ENCODE data around the gene HSD17B13. TPM values are rescaled to one million over a fixed set of nuclear protein-coding genes. Genes with fewer than 3 reads are reported as not detected.

HSD17B13 gene
- total and polyA plus RNA-seq, 2 of the 13 experiments (the other 11 are each of a cell fraction or from before 2014, with no cell fraction given): 0.04 to 0.15 TPM

DNA sequence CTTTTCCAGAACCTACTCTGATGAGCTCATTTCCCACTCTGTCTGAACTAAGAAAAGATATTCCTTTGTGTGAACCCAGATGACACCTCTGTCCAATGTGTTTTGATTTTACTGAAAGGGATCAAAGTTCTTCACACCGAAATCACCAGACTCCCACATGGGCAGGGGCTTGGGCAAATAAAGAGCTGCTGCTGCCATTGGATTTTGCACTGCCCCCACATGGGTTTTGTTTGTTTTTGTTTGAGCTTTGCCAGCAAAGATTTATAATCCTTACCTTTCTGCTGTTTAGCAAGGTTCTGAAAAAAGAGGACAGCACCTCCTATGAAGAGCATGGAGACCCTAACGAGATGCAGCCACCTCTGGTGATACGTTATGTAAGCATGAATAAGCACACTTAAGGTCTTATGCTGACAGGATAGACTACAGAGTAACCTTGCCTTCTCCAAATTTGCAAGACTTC, 44.3 kb downstream of the HSD17B13 start (continued):
- TF ChIP-seq, protein P1, sequence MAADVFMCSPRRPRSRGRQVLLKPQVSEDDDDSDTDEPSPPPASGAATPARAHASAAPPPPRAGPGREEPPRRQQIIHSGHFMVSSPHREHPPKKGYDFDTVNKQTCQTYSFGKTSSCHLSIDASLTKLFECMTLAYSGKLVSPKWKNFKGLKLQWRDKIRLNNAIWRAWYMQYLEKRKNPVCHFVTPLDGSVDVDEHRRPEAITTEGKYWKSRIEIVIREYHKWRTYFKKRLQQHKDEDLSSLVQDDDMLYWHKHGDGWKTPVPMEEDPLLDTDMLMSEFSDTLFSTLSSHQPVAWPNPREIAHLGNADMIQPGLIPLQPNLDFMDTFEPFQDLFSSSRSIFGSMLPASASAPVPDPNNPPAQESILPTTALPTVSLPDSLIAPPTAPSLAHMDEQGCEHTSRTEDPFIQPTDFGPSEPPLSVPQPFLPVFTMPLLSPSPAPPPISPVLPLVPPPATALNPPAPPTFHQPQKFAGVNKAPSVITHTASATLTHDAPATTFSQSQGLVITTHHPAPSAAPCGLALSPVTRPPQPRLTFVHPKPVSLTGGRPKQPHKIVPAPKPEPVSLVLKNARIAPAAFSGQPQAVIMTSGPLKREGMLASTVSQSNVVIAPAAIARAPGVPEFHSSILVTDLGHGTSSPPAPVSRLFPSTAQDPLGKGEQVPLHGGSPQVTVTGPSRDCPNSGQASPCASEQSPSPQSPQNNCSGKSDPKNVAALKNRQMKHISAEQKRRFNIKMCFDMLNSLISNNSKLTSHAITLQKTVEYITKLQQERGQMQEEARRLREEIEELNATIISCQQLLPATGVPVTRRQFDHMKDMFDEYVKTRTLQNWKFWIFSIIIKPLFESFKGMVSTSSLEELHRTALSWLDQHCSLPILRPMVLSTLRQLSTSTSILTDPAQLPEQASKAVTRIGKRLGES (CRISPR knock-in tag; IDR thresholded peaks at IDR 0.05; ENCODE audit: borderline replicate concordance): peak; percentile 97
- no peak for TF ChIP-seq ZNF10 (CRISPR knock-in tag; IDR thresholded peaks at IDR 0.05; ENCODE audit: borderline replicate concordance, low read depth)
- 0 out of 2 replicates have a peak, but pooled peaks have one; percentile 41 for TF ChIP-seq GATAD1 (CRISPR knock-in tag; IDR thresholded peaks at IDR 0.05)
- TF ChIP-seq, protein P2, sequence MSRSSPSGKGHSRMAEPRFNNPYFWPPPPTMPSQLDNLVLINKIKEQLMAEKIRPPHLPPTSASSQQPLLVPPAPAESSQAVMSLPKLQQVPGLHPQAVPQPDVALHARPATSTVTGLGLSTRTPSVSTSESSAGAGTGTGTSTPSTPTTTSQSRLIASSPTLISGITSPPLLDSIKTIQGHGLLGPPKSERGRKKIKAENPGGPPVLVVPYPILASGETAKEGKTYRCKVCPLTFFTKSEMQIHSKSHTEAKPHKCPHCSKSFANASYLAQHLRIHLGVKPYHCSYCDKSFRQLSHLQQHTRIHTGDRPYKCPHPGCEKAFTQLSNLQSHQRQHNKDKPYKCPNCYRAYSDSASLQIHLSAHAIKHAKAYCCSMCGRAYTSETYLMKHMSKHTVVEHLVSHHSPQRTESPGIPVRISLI (CRISPR knock-in tag; IDR thresholded peaks at IDR 0.05; ENCODE audit: borderline replicate concordance): peak; percentile 84
- TF ChIP-seq ZNF510 (CRISPR knock-in tag; IDR thresholded peaks at IDR 0.05; ENCODE audit: low read depth): no peak
- peak; percentile 59; the same call in 1 of the 2 replicates for TF ChIP-seq ZNF580 (CRISPR knock-in tag; IDR thresholded peaks at IDR 0.05; ENCODE audit: borderline replicate concordance, low read depth)
- TF ChIP-seq RARA (CRISPR knock-in tag; IDR thresholded peaks at IDR 0.05): peak; percentile 84
- TF ChIP-seq ZNF747 (CRISPR knock-in tag; IDR thresholded peaks at IDR 0.05; ENCODE audit: borderline replicate concordance): no peak
- TF ChIP-seq JUN (CRISPR knock-in tag; IDR thresholded peaks at IDR 0.05): peak; percentile 68; the same call in 1 of the 2 replicates
- TF ChIP-seq ZNF160 (CRISPR knock-in tag; IDR thresholded peaks at IDR 0.05): 0 out of 2 replicates have a peak, but pooled peaks have one; percentile 50
- TF ChIP-seq SIX1 (CRISPR knock-in tag; IDR thresholded peaks at IDR 0.05; ENCODE audit: borderline replicate concordance): peak; percentile 80; the same call in 1 of the 2 replicates
- peak; percentile 66; the same call in 1 of the 2 replicates for TF ChIP-seq ZBTB43 (CRISPR knock-in tag; conservative IDR thresholded peaks at IDR 0.05)
- TF ChIP-seq NFE2L1 (CRISPR knock-in tag; IDR thresholded peaks at IDR 0.05; ENCODE audit: borderline replicate concordance): no peak
- TF ChIP-seq, protein P3, sequence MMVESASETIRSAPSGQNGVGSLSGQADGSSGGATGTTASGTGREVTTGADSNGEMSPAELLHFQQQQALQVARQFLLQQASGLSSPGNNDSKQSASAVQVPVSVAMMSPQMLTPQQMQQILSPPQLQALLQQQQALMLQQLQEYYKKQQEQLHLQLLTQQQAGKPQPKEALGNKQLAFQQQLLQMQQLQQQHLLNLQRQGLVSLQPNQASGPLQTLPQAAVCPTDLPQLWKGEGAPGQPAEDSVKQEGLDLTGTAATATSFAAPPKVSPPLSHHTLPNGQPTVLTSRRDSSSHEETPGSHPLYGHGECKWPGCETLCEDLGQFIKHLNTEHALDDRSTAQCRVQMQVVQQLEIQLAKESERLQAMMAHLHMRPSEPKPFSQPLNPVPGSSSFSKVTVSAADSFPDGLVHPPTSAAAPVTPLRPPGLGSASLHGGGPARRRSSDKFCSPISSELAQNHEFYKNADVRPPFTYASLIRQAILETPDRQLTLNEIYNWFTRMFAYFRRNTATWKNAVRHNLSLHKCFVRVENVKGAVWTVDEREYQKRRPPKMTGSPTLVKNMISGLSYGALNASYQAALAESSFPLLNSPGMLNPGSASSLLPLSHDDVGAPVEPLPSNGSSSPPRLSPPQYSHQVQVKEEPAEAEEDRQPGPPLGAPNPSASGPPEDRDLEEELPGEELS (CRISPR knock-in tag; IDR thresholded peaks at IDR 0.05): peak; percentile 87
- TF ChIP-seq, protein P4, sequence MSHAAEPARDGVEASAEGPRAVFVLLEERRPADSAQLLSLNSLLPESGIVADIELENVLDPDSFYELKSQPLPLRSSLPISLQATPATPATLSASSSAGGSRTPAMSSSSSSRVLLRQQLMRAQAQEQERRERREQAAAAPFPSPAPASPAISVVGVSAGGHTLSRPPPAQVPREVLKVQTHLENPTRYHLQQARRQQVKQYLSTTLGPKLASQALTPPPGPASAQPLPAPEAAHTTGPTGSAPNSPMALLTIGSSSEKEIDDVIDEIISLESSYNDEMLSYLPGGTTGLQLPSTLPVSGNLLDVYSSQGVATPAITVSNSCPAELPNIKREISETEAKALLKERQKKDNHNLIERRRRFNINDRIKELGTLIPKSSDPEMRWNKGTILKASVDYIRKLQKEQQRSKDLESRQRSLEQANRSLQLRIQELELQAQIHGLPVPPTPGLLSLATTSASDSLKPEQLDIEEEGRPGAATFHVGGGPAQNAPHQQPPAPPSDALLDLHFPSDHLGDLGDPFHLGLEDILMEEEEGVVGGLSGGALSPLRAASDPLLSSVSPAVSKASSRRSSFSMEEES (CRISPR knock-in tag; IDR thresholded peaks at IDR 0.05): peak; percentile 89
- TF ChIP-seq, protein P5, sequence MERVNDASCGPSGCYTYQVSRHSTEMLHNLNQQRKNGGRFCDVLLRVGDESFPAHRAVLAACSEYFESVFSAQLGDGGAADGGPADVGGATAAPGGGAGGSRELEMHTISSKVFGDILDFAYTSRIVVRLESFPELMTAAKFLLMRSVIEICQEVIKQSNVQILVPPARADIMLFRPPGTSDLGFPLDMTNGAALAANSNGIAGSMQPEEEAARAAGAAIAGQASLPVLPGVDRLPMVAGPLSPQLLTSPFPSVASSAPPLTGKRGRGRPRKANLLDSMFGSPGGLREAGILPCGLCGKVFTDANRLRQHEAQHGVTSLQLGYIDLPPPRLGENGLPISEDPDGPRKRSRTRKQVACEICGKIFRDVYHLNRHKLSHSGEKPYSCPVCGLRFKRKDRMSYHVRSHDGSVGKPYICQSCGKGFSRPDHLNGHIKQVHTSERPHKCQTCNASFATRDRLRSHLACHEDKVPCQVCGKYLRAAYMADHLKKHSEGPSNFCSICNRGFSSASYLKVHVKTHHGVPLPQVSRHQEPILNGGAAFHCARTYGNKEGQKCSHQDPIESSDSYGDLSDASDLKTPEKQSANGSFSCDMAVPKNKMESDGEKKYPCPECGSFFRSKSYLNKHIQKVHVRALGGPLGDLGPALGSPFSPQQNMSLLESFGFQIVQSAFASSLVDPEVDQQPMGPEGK (CRISPR knock-in tag; IDR thresholded peaks at IDR 0.05): peak; percentile 95
- TF ChIP-seq ZNF839 (CRISPR knock-in tag; IDR thresholded peaks at IDR 0.05; ENCODE audit: borderline replicate concordance): no peak
